GM23248 (cell line): ENCODE results near the gene ERG.

ENCODE experiments used
- EZH2 ChIP-seq: fragments of 200-600 bp; sonication (generic); IDR thresholded peaks from 2 replicates; pipeline ENCODE4 v1.6.1; 2018; ENCODE audit warnings: antibody characterized with exemption, mild to moderate bottlenecking; ENCODE audit not compliant: insufficient read depth, poor library complexity, severe bottlenecking
- EZH2phosphoT487 ChIP-seq: fragments of 200-600 bp; sonication (generic); IDR thresholded peaks from 2 replicates; pipeline ENCODE4 v1.6.1; 2018; ENCODE audit warnings: antibody characterized with exemption, moderate library complexity, mild to moderate bottlenecking, low read depth; ENCODE audit not compliant: insufficient read depth

DNA sequence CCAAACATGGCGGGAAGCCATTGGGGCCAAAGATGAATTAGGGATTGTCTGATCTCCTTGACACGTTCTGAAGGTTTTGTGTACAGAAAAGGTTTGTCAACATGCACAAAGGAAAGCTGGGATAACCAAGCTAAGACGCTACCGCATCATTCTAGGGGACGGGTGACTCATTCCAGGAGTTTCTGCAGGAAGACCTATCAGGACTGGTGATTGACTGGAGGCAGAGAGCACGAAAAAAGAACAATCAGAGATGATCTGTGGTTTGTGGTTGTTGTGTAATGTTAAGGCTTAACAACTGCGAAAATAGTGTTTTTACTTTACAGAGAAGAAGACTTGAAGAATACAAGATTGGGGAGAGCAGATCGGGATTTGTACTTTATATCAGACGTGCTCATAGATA lies 22.2 kb upstream of the ERG start:
- TF ChIP-seq EZH2phosphoT487 = no peak
- no peak for TF ChIP-seq EZH2
